NCI-H2171 treated with DMSO at 0.1 percent for 48 hours (cell line): ENCODE measurements around the gene IL22RA1.
A peak's percentile ranks its signal among the peaks of the same experiment; 100 is the strongest.

Experiments
- DNase-seq: peaks from one replicate; lab custom pipeline; 2025; lab: John Stamatoyannopoulos, UW

The IL22RA1 gene

GRCh38 chr1:24071941-24072340 is 71.0 kb downstream of the IL22RA1 start:
- DNase-seq = no peak

- DNase-seq = peak; percentile 84
Observed at GRCh38 chr1:24070821-24071393, 72.0 kb downstream of the IL22RA1 start.

GRCh38 chr1:24069817-24070216 is 73.1 kb downstream of the IL22RA1 start:
- no peak for DNase-seq
